GM21367 (cell line): ENCODE data around the gene SLITRK2.

Experiments
- ATAC-seq: cut with Tn5 transposase; IDR thresholded peaks from one replicate; pipeline ENCODE4 v1.9.1; 2021; ENCODE audit not compliant: unreplicated experiment

SLITRK2 gene, protein sequence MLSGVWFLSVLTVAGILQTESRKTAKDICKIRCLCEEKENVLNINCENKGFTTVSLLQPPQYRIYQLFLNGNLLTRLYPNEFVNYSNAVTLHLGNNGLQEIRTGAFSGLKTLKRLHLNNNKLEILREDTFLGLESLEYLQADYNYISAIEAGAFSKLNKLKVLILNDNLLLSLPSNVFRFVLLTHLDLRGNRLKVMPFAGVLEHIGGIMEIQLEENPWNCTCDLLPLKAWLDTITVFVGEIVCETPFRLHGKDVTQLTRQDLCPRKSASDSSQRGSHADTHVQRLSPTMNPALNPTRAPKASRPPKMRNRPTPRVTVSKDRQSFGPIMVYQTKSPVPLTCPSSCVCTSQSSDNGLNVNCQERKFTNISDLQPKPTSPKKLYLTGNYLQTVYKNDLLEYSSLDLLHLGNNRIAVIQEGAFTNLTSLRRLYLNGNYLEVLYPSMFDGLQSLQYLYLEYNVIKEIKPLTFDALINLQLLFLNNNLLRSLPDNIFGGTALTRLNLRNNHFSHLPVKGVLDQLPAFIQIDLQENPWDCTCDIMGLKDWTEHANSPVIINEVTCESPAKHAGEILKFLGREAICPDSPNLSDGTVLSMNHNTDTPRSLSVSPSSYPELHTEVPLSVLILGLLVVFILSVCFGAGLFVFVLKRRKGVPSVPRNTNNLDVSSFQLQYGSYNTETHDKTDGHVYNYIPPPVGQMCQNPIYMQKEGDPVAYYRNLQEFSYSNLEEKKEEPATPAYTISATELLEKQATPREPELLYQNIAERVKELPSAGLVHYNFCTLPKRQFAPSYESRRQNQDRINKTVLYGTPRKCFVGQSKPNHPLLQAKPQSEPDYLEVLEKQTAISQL

DNA sequence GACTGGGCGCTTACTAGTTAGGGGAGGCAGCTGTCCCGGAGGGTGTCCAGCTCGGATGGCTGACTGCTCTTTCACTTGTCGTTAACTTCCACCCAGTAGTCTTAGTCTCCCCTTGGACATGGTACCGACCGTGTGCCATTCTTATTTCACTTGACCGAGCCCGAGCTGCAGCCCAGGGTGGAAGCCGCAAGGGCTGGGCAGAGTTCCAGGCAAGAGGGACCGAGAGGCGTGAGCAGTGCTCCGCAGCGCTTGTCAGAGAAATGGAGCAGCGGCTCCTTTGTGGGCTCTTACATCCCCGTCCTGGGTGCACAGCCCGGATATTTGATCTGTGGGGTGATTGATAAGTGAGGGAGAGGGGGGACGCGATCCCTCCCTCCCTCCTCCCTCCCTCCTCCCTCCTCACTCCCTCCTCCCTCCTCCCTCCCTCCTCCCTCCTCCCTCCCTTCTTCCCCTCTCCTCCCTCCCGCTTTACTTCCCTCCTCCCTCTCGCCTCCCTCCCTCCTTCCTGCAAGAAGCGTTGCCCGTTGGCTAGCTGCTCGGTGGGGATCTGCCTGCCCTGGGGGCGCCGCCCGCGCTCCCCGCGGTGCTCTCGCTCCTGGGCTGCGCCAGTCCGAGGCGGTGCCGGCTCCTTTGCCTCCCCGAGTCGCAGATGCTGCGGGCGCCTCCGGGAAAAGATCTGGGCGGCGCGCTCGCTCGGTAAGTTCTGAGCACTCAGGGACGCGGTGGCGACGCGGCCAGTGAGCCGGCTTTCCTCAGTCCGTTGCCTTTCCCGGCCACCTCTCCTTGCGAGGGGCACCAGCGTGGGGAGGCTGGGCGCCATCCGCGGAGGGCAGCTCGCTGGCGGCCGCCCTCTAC, at the start of gene SLITRK2:
Gene SLITRK2 (plus strand): TSS at position 499 of the 855 bp plus-strand sequence. CDS start 4,597 bp downstream, outside the sequence.
- no peak for ATAC-seq

GRCh38 chrX:145773006-145773405, 44.6 kb upstream of the SLITRK2 start:
- no peak for ATAC-seq

GRCh38 chrX:145792281-145792680, 25.3 kb upstream of the SLITRK2 start:
- no peak for ATAC-seq

- ATAC-seq, result no peak
Observed at GRCh38 chrX:145803508-145803907, 14.1 kb upstream of the SLITRK2 start.

- ATAC-seq, result no peak
Observed at GRCh38 chrX:145813081-145813480, 4.5 kb upstream of the SLITRK2 start.

- ATAC-seq, result no peak
Observed at GRCh38 chrX:145816601-145817315, 871 bp upstream of the SLITRK2 start.

DNA sequence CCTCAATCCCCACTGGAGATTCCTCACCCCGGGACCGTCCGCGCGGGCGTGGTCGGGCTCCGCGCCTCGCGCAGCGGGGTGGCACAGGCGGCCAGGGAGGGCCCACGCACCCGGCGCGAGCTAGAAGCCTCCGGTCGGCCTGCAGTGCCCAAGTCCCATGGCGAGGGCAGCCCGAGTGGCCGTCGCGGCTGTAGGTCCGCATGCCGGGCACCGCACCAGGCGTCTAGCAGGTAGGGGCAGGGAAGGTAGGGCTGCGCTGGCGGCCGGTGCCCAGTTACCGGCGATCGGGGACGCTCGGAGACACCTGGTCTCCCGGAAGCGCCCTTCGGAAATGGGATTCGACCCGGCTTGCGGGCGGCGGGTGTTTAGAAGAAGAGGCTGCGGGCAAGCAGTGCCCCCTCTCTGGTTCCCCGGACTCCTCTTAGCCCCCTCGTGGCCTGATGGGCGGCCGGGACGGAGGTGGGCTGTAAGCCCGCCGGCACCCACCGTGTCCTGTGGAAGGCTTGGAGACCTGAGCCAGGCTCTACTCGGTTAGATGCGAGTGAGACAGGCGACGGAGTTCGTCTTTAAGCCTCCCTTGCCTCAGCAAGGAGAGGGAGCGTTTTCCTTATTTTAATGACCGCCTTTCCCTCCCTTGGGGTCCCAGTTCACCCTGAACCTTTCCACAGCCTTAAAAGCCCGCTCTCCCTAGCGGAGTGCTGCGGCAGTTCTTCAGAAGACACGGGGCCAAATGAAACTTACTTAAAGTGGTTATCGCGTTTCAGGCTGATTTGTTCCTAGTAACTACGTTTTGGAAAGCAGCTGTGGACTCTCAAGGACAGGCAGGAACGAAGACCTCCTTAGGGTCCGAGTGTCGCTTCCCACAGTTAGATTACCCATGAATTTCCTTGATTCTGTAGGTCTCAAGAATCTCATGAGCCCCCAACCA, 821 bp downstream of the SLITRK2 start:
- ATAC-seq, result no peak

- no peak for ATAC-seq
Observed at GRCh38 chrX:145820825-145821224, 3.2 kb downstream of the SLITRK2 start.

DNA sequence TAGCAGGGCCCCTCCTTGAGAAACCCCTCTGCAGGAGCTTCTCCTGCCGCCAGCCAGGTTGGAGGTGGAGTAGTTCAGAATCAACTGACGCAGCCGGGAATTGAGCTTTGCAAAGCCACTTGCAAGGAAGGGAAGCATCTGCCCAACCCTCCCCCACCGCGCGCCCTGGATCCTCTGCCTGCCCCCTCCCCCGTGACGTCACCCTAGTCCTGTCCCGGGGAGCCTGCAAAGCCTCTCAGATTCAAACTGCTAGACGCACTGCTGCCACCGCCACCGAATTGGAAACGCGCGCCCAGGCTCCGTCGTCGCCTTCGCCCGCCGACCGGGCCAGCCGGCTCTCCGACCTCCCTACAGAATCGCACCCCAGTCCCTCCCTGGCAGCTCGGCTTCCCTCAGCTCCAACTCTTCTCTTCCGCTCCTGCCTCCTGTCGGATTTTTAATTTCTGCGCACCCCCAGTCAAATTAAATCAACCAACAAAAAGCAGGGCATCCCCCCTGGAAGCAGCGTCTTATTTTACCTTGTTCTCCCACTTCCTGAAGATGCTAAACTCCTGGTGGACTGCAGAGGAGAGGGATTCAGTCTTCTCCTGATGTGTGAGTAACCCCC, 3.8 kb downstream of the SLITRK2 start:
- ATAC-seq, result no peak

DNA sequence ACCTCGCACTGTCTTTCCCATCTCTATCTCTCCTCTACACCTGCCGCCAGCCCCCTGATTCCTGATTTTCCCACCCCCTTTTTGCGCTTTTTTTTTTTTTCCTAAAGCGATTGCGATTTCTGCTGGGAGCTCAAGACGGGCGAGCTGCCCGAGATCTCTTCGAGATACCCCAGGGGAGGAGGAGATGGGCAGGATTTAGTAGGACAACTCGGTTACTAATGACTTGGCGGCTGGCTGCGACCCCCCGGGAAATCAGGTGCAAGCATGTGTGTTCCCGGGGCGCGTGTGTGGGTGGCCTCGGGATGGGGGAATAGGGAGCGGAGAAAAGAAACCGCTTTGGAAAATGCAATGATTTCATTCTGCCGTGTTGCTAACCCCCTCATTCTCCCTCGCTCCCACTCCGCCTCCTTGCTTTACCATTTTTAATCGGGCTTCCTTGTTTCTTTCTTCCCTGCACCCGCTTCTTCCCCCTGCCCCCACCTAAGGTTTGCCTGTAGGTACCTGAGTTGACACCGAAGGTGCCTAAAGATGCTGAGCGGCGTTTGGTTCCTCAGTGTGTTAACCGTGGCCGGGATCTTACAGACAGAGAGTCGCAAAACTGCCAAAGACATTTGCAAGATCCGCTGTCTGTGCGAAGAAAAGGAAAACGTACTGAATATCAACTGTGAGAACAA, 4.4 kb downstream of the SLITRK2 start:
- no peak for ATAC-seq

- ATAC-seq, result no peak
Observed at GRCh38 chrX:145823132-145823531, 5.5 kb downstream of the SLITRK2 start.

GRCh38 chrX:145825896-145826295, 8.3 kb downstream of the SLITRK2 start:
- no peak for ATAC-seq

DNA sequence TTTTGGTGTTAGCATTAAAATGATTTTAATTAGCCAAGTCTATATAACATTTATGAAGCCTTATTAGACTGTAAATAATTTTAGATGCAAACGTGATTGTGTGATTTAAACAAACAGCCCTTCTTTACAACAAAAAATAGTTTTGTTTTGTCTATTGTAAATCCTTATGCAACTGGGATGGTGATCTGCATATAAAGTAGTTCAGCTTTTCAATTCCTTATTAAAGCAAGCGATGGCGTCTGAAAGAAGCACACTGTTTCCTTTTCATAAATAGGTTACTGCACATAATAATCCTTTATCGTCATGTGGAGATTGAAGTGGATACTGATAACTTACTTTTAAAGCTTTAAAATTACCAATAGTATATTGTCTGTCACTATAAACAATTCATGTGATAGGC, 8.8 kb downstream of the SLITRK2 start:
- ATAC-seq, result no peak

- ATAC-seq, result no peak
Observed at GRCh38 chrX:145832796-145833195, 15.2 kb downstream of the SLITRK2 start.

- no peak for ATAC-seq
Observed at GRCh38 chrX:145840531-145840930, 22.9 kb downstream of the SLITRK2 start.

DNA sequence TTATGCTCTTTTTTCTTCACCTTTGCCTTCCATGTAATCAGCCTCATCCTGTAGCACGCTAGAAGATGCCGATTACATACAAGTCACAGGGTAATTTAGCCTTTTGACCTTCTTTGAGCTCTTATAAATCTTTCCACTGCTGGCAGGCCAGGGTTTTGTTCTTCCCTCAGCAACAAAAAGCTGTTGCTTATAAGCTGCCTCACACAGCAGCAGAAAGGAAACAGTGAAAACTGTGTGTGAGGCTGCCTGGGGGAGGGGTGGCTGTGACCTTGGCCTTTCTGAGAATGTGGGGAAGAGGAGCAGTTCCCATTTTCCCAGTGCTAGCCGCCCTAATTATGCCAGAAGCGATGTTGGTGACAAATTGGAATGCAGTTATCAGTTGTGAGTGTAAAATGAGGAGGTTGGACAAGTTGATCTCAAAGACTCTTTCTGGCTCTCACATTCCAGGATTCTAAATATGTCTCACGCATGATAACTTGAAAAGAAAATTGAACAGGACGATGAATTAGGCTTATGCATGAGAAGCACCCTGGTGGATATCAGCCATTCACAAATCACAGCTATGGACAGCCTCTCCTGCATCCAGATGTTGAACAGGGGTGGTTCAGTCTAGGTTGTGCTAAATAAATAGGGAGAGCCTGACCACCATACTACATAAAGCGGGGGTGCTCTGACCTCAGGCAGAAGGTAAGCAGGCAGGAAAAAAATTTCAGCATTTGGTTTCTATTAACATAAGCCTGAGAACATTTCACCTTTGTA, 25.7 kb downstream of the SLITRK2 start:
- ATAC-seq, result no peak

DNA sequence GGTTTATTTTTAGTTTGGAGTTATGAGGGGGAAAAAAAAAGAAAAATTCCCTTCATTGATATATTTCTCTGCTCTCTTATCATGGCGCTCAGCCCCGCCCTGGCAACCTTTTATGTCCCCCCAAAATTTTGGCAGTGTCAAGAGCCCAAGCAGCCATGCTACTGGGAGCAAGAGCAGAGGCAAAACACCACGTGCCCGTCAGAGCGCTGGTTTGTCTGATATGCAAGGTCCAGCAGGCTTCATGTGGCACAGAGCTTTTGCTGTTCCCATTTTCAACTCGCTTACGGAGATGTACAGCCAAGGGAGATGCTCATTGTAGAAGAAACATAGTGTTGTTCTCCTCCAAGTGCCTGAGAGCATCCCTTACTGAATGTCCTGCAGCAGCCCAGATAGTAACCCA, 27.3 kb downstream of the SLITRK2 start:
- no peak for ATAC-seq

- no peak for ATAC-seq
Observed at GRCh38 chrX:145848448-145848847, 30.8 kb downstream of the SLITRK2 start.
